GM12801 (cell line): Measurements from ENCODE around the gene NDN.

ENCODE experiments used
- TF ChIP-seq, protein P1 (sequence below): IDR thresholded peaks from one replicate; pipeline ENCODE4 v1.5.1; 2011; ENCODE audit warnings: control low read depth; ENCODE audit not compliant: insufficient read length; ENCODE audit errors: extremely low read depth

Gene NDN

GRCh38 chr15:23690015-23690414 is 2.9 kb upstream of the NDN start:
- TF ChIP-seq, protein P1, sequence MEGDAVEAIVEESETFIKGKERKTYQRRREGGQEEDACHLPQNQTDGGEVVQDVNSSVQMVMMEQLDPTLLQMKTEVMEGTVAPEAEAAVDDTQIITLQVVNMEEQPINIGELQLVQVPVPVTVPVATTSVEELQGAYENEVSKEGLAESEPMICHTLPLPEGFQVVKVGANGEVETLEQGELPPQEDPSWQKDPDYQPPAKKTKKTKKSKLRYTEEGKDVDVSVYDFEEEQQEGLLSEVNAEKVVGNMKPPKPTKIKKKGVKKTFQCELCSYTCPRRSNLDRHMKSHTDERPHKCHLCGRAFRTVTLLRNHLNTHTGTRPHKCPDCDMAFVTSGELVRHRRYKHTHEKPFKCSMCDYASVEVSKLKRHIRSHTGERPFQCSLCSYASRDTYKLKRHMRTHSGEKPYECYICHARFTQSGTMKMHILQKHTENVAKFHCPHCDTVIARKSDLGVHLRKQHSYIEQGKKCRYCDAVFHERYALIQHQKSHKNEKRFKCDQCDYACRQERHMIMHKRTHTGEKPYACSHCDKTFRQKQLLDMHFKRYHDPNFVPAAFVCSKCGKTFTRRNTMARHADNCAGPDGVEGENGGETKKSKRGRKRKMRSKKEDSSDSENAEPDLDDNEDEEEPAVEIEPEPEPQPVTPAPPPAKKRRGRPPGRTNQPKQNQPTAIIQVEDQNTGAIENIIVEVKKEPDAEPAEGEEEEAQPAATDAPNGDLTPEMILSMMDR, result no peak

DNA sequence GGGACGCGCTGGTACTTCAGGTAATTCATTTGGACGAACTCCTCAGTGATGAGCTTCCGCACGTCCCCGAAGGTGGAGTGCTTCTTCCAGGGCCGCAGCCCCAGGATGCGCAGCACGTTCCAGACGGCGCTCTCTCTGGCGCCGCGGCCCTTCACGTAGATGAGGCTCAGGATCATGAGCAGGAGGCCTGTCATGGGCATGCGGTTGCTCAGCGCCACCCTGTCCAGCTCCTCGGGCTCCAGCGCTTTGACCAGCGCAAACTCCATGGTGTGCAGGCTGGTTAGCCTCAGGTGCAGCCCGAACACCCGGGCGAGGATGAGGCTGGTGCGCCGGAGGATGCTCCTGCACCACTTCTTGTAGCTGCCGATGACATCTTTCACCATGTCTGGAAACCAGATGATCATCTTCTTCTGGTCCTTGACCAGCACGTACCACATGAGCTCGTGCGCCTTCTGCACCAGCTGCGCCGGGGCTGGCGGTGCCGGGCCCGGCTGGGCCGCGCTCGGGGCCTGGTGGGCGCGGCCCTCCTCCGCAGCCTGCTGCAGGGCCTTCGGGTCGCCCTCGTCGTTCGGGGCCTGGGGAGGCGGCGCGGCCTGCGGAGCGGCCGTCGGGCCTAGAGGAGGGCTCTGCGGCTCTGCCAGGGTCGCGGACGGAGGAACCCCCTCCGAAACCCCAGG is 501 bp downstream of the NDN start:
- TF ChIP-seq, protein P1, result no peak

GRCh38 chr15:23671481-23671880 is 15.6 kb downstream of the NDN start:
- TF ChIP-seq, protein P1, result no peak

- TF ChIP-seq, protein P1, result no peak
These were observed 16.1 kb downstream of the NDN start for GRCh38 chr15:23670970-23671369.

- TF ChIP-seq, protein P1, result no peak
These were observed 23.9 kb downstream of the NDN start for GRCh38 chr15:23663232-23663631.

DNA sequence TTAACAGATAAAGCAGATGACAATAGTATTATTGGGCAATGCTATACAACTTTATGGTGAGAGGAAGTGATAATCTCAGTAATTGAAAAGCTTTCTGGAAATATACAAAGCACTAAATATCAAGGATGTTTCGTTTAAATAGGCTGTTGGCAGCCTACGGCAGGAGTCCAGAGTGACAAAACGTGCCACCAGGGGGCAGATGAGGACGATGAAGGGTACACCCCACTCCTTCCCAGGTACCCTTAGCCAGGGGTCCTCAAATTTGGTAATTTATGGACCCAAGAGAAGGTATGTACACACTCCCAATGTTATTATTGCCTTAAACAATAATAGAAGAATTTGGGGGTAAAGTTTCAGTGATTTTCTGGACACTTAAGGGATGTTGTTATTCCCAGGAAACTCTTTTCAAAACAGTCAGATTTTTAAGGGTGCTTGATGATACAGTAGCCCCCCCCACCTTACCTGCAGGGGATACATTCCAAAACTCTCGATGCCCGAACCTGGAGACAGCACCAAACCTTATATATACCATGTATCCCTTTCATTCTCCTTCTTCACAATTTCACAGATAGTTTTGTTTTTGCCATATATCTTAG is 38.1 kb downstream of the NDN start:
- TF ChIP-seq, protein P1, result no peak

GRCh38 chr15:23647421-23648370 is 39.4 kb downstream of the NDN start, which contains the start of gene MAGEL2:
Gene MAGEL2, minus strand, starts transcription at chr15:23647867. Its CDS starts 125 bp downstream, at chr15:23647742.
- TF ChIP-seq, protein P1, result no peak
